Measurements from ENCODE around the gene PSMD12.
A peak's percentile ranks its signal among the peaks of the same experiment; 100 is the strongest.

PSMD12 gene

DNA sequence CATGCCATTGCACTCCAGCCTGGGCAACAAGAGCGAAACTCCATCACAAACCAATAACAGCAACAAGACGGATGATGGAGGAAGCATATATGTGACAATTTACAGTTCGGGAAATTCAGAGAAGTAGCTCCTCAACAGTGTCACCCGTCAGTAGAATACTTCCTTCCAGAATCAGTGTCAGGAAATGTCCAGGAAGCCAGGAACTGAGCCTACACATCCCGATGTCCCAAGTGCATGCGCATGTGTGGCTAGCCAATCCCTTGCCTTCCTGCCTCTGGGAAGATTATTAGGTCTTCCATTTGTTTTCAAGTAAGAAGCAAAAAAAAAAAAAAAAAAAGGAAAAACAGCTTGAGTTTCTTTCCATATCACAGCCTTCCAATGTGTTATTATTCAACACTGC lies 9.3 kb upstream of the PSMD12 start:
- no peak for TF ChIP-seq ELF4 (IDR thresholded peaks at IDR 0.05)
- TF ChIP-seq HDGF (IDR thresholded peaks at IDR 0.05; ENCODE audit: borderline replicate concordance): no peak
- no peak for TF ChIP-seq L3MBTL2 (conservative IDR thresholded peaks at IDR 0.05)
- TF ChIP-seq FOXM1 (IDR thresholded peaks at IDR 0.05; ENCODE audit: borderline replicate concordance): no peak
- no peak for TF ChIP-seq ZNF384 (IDR thresholded peaks at IDR 0.05)
- TF ChIP-seq CTBP1 (IDR thresholded peaks at IDR 0.05; ENCODE audit: borderline replicate concordance): no peak
- TF ChIP-seq LEF1 (IDR thresholded peaks at IDR 0.05; ENCODE audit: borderline replicate concordance): no peak
- no peak for TF ChIP-seq SUZ12 (IDR thresholded peaks at IDR 0.05)
- TF ChIP-seq TARDBP (IDR thresholded peaks at IDR 0.05): no peak
- TF ChIP-seq ARNT (IDR thresholded peaks at IDR 0.05): no peak
- POLR2A ChIA-PET: no interaction called here
- CTCF ChIA-PET: interaction anchor here (0.6 to 1.8 kb wide), 6 partner anchors 11 to 605 kb away, joined by 3 to 12 read pairs (median 4); no protein-coding TSS in a partner anchor

DNA sequence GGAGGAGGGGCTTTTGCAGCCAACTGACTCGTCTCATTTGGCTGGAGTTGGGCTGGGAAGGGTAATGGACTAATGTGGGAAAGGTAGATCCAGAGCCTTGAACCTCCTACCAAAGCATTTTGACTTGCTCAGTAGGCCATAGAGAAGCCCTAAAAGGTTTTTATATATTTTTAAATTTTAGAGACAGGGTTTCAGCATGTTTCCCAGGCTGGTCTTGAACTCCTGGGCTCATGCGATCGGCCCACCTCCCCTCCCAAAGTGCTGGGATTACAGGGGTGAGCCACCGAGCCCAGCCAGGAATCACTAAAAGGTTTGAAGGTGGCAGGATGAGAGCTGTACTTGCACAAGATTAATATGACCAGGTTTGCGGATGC lies 8.7 kb upstream of the PSMD12 start:
- TF ChIP-seq SP1 (IDR thresholded peaks at IDR 0.05) (no peak), ELF4 (IDR thresholded peaks at IDR 0.05) (no peak), FOXM1 (IDR thresholded peaks at IDR 0.05; ENCODE audit: borderline replicate concordance) (no peak), FOXK2 (IDR thresholded peaks at IDR 0.05) (no peak), CTBP1 (IDR thresholded peaks at IDR 0.05; ENCODE audit: borderline replicate concordance) (no peak), SUZ12 (IDR thresholded peaks at IDR 0.05) (no peak), TARDBP (IDR thresholded peaks at IDR 0.05) (no peak), FOXA1 (IDR thresholded peaks at IDR 0.05) (no peak), ZNF384 (IDR thresholded peaks at IDR 0.05) (no peak), NFRKB (IDR thresholded peaks at IDR 0.05) (no peak)
- TF ChIP-seq, protein P1, sequence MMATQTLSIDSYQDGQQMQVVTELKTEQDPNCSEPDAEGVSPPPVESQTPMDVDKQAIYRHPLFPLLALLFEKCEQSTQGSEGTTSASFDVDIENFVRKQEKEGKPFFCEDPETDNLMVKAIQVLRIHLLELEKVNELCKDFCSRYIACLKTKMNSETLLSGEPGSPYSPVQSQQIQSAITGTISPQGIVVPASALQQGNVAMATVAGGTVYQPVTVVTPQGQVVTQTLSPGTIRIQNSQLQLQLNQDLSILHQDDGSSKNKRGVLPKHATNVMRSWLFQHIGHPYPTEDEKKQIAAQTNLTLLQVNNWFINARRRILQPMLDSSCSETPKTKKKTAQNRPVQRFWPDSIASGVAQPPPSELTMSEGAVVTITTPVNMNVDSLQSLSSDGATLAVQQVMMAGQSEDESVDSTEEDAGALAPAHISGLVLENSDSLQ (IDR thresholded peaks at IDR 0.05): no peak
- POLR2A ChIA-PET: no interaction called here
- CTCF ChIA-PET: interaction anchor here (0.6 to 1.8 kb wide), 11 partner anchors 9 to 606 kb away, joined by 3 to 12 read pairs (median 4); partner anchors contain the start of gene PSMD12
- no peak for DNase-seq (ENCODE audit: extremely low spot score)

More for the DNA sequence above, 9.3 kb upstream of the PSMD12 start:
- DNase-seq (ENCODE audit: extremely low spot score): no peak

DNA sequence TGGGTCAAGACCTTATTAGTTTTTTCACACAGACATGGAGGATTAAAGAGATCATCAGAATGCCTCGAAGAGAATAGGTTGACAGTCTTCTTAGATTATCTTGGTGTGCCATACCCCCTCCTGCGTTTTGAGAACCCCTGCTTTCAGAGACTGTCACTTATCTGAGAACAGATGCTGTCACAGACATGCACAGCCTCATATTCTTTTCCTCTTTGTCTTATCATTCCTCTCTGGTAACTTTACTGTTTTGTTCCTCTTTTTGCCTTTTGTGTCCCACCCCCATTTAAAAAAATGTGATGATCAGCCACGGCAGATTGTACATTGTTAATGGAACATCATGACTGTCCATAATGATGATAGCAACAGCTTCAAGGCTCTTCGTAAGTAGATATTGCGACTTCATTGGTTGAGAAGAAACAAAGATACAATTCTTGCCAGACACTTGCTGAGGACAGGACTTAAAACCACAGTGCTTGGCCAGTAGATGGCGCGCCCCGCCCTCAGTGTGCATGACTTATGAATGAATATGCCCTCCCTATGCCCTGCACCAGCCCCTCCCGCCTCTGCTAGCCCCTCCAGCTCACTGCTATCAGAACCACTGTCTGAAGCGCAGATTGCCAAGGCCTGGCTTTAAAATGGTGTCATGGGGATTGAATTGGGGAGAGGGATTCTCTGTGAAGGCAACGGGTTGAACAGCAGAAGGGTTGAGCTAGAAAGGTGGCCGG lies 8.1 kb upstream of the PSMD12 start:
- TF ChIP-seq NFRKB (IDR thresholded peaks at IDR 0.05): no peak
- TF ChIP-seq SP1 (IDR thresholded peaks at IDR 0.05): no peak
- no peak for TF ChIP-seq CTBP1 (IDR thresholded peaks at IDR 0.05; ENCODE audit: borderline replicate concordance)
- DNase-seq (ENCODE audit: extremely low spot score): peak; percentile 81
- POLR2A ChIA-PET: no interaction called here
- CTCF ChIA-PET: interaction anchor here (0.5 to 1.8 kb wide), 10 partner anchors 8 to 332 kb away, joined by 3 to 12 read pairs (median 4); partner anchors contain the start of gene PSMD12

DNA sequence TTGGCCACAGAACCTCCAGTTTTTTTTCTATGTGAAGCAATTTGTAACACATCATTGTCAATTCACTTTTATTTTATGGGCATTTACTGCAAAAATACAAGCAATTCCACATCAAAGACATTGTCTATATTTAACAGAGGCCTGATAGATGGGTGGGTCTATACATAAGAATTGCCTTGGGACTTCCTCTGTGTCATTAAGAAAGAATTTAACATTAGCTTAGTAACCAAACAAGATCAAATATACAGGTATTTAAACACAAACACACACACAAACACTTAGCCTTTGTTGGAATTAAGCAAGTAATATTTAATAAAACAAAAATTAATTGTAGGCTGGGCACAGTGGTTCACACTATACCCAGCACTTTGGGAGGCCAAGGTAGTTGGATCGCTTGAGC lies 6.4 kb upstream of the PSMD12 start:
- ChIA-PET CTCF (interaction anchor here (1.2 to 1.6 kb wide), 2 partner anchors 13 to 103 kb away, joined by 4 read pairs; no protein-coding TSS in a partner anchor), POLR2A (no interaction called here)
- TF ChIP-seq SUZ12 (IDR thresholded peaks at IDR 0.05): no peak
- no peak for DNase-seq (ENCODE audit: extremely low spot score)

DNA sequence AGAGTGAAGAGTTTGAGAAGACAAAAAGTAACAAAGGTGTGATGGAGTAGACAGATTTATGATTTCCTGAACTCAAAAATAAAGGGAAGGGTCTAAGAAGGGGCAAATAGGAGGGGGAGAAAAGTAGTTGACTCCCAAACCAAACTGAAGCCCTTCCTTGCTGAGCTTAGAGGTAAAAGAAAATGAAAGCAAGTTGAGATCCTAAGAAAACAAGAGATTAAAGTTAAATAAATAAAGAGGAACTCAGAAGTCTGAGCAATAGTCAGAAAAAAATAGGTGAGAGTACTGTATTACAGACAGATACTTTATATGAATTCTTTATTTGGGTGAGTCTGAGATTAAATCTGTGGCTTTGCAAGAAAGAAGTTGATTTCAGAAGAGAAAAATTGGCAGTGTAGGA lies 3.3 kb upstream of the PSMD12 start:
- no peak for DNase-seq (ENCODE audit: extremely low spot score)
- CTCF ChIA-PET: interaction anchor here (0.6 kb wide), 1 partner anchor 137 kb away, joined by 3 read pairs; no protein-coding TSS in a partner anchor
- TF ChIP-seq CTBP1 (IDR thresholded peaks at IDR 0.05; ENCODE audit: borderline replicate concordance) (no peak), BHLHE40 (IDR thresholded peaks at IDR 0.05; ENCODE audit: borderline replicate concordance) (no peak), ARNT (IDR thresholded peaks at IDR 0.05) (no peak), NFRKB (IDR thresholded peaks at IDR 0.05) (no peak), HDGF (IDR thresholded peaks at IDR 0.05; ENCODE audit: borderline replicate concordance) (no peak), LEF1 (IDR thresholded peaks at IDR 0.05; ENCODE audit: borderline replicate concordance) (no peak)
- TF ChIP-seq, protein P1 (IDR thresholded peaks at IDR 0.05): no peak
- POLR2A ChIA-PET: no interaction called here

DNA sequence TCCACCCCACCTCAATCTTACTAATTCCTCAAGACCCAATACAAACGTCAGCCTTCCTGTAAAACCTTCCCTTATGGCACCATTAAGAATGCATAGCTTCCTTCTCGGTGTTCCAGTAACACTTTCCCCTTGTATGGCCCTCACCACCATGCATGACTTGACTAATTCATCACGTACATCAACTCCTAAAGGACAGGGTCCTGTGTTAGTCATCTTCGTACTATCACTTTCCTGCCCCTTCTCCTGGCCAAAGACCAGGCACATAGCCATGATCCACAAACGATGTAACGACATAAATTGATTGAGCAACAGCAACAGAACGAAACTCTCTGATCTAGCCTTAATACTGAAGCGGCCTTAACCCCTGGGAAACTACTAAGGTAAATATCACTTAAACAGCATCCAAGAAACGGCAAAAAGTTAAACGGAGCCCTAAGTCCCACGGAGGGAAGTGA lies 612 bp downstream of the PSMD12 start:
- CTCF ChIA-PET: interaction anchor here (1.6 to 2.2 kb wide), 2 partner anchors 9 to 13 kb away, joined by 5 to 7 read pairs; no protein-coding TSS in a partner anchor
- POLR2A ChIA-PET: interaction anchor here (1.2 to 1.5 kb wide), 2 partner anchors 12 to 32 kb away, joined by 3 to 6 read pairs; no protein-coding TSS in a partner anchor
- no peak for DNase-seq (ENCODE audit: extremely low spot score)
- TF ChIP-seq NFRKB (IDR thresholded peaks at IDR 0.05): no peak
- TF ChIP-seq HDGF (IDR thresholded peaks at IDR 0.05; ENCODE audit: borderline replicate concordance): no peak

DNA sequence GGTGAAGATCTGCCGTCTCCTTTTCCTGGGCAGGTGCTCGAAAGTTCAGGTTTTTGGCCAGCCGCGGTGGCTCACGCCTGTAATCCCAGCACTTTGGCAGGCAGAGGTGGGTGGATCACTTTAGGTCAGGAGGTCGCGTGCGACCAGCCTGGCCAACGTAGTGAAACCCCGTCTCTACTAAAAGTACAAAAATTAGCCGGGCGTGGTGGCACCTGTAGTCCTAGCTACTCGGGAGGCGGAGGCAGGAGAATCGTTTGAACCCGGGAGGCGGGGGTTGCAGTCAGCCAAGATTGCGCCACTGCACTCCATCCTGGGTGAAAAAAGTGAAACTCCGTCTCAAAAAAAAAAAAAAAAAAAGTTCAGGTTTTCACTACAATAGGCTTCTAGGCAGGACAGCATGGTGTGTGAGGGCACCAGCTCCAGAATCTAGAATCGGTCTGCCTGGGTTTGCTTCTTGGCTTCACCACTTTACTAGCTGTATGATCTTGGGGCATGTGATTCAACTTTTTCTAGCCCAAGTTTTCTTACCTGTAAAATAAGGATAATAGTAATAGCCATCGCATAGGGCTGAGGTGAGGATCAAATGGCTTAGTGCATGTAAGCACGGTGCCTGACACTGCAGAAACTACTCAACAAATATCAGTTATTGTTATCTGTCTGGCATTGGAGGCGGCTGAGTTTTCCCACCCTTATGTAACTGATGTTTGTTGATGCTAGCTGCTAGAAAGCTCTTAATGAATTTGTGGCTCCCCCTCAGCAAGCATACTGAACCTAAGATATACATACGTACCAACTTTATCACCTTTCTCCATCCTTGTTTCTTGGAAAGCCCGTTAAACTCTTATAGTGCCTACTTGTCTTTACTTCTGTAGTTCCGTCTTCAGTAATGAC lies 1.3 kb downstream of the PSMD12 start:
- no peak for DNase-seq (ENCODE audit: extremely low spot score)
- ChIA-PET POLR2A (interaction anchor here (0.7 to 1.5 kb wide), 3 partner anchors 12 to 32 kb away, joined by 3 to 6 read pairs (median 3); no protein-coding TSS in a partner anchor), CTCF (interaction anchor here (1.6 to 2.2 kb wide), 2 partner anchors 10 to 13 kb away, joined by 5 to 7 read pairs; no protein-coding TSS in a partner anchor)
- TF ChIP-seq ARNT (IDR thresholded peaks at IDR 0.05) (peak; percentile 48; the same call in 1 of the 2 replicates), FOXA1 (IDR thresholded peaks at IDR 0.05) (no peak), CTBP1 (IDR thresholded peaks at IDR 0.05; ENCODE audit: borderline replicate concordance) (no peak), FOXK2 (IDR thresholded peaks at IDR 0.05) (no peak), ZNF384 (IDR thresholded peaks at IDR 0.05) (0 out of 2 replicates have a peak, but pooled peaks have one; percentile 12)
- TF ChIP-seq, protein P1 (IDR thresholded peaks at IDR 0.05): no peak
